GM18951 (cell line): ENCODE results near the gene ATP1B4.

Source experiments
- POLR2A ChIP-seq: IDR thresholded peaks from 4 replicates; pipeline ENCODE4 v1.6.1; 2011; ENCODE audit warnings: mild to moderate bottlenecking; ENCODE audit not compliant: insufficient read length, insufficient read depth; ENCODE audit errors: extremely low read depth
- in situ Hi-C: fragments of 300-500 bp; cut with MboI; formaldehyde crosslinking; loops from one replicate; pipeline ENCODE4 v1.12.0; 2022; ENCODE audit warnings: low sequenced_read_pairs, mixed read lengths, inconsistent platforms; ENCODE audit not compliant: unreplicated experiment

Gene ATP1B4

DNA sequence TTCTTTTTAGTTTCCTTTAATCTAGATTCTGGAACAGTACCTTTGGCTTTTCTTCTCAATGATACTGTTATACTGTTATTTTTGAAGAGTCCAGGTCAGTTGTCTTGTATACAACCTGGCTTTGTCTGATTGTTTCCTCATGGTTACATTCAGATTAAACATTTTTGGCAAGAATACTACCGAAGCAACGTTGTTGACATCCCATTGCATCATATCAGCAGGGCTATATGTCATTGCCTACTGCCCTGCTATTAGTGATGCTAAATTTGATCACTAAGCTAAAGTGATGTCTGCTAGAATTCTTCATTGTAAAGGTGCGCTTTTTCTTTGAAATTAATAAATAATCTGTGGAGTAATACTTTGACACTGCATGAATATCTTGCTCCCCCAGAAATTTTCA, 5.8 kb upstream of the ATP1B4 start:
- in situ Hi-C loops: no loop called here
- no peak for TF ChIP-seq POLR2A

DNA sequence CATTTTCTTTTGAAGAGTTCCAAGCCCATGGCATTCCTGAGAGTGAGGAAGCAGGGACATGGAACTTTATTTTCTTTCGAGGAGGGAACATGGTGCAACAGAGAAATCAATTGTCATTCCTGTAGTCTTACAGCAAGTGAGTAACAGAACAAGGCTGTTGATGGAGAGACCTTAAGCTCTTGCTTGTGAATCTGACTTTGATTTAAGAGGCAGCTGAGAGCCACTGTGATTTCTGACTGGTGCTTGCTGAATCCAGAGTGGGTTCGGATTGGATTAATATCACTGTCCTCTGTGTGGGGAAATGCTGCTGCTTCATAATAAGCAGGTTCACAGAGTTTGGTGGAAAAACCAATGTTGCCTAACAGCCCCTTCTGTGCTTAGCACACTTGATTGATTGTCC, 4.7 kb upstream of the ATP1B4 start:
- TF ChIP-seq POLR2A: no peak
- in situ Hi-C loops: no loop called here

DNA sequence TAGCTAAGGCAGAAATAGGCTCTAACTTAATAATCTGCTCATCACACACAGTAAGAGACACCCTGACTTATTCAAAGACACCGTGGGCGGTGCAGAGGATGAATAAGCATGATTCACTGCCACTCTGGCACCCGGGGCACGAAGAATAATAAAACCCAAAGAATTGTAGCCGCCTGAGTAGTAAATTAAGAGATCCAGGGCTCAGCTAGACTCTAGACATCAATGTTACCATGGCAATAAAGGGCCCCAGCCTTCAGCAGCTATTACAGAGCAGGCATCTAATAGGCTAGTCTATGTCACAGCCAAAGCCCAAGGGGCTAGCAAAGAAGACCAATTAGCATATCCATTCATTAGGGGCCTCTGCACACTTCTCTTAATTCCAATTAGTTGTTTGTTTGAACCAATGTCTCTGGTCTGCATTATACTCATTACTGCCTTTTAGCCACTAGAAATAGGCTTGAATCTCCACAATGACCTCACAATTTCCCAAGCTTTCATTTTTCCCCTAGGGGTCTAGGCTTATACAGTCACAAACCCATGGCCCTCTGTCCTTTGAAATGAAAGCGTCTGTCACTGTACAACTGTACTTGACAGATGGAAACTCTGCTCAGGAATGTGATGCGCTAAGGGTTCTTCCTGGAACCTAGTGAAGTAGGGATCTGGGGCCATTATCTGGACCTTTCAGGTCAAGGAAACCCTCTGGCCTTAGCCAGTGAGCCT, 3.0 kb upstream of the ATP1B4 start:
- no peak for TF ChIP-seq POLR2A
- in situ Hi-C loops: no loop called here

DNA sequence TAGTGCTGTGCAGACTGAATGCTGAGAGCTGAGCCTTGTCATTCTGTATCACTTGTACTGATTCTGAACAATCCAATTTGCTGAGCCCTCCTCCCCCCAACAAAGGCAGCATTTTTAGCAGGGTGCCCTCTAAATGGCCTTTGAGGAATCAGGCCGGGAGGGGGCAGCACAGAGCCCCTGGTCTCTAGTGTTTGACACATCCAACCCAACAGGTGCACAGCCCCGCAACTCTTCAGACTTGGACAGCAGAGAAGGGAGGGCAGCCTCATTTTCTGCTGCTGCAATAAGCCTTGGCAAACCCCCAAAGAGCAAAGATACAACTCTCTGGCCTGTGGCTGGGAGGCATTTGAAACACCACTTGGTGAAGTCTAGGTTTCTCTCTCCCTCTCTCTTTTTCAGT, 3.4 kb downstream of the ATP1B4 start:
- in situ Hi-C loops: no loop called here
- no peak for TF ChIP-seq POLR2A

DNA sequence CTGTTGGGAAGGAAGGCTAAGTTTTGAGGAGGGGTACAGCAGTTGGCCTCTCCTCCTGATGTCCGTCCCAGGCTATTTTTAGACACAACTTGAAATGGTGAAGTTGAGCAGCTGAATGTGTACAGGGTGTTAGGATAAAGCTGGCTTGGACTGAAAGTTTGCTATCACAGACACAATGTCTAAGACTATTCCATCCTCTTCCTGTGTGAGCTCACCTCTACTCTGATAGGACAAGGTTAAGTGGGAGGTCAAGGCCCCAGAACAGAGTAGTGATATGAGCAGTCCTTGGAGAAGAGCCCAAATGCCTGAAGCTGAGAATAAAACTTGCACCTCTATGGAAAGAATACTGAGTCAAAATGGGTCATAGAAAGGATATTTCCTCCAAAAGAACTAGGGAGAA, 4.1 kb downstream of the ATP1B4 start:
- in situ Hi-C loops: no loop called here
- no peak for TF ChIP-seq POLR2A

DNA sequence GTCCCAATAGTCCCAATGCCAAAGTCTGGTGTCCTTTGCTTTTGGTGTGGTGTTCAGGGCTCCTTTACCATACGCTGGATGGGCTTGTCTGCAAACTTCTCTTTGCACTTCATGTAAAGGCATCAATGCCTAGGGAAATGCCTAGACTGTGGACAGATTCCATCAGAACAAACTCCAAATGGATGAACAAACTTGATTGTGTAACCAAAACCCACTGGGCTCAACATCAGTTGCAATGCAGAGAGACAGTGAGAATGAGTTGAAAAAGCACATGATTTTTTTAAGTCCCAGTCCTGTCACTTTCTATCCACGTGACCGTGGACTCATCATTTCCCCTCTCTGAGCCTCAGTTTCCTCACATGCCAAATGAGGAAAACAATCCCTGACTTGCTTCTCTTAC, 4.9 kb downstream of the ATP1B4 start:
- in situ Hi-C loops: no loop called here
- TF ChIP-seq POLR2A: no peak

DNA sequence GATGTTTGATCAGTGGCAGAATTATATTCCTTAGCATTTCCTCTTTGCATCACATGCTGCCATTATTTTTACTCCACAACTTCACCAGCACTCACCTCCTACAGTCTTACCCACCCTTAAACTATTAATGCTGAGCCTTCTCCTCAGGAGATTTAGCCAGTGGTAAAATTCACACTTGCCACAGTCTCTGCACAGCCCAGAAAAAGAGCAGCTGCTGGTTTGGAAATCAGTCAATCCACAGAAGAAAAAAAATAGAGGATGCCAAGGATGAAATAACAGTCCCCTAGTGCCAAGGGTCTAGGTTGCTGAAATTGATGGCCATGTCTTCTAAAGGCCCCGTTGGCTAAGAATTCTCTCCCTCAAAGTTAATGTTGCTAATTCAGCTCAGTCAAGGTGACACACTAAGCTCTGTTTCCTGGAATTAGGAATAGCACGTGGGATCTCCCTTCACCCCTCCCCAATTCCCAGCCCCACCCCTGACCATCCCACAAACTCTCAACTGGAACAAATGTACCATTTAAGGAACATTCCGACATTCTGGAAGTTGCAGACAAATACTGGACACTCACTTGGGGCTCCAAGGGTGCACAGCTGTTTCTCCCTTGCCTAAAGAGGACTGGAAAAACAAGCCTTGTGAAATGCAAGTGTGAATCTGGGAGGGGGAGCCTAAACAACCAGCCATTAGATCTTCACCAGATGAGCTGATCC, 5.7 kb downstream of the ATP1B4 start:
- TF ChIP-seq POLR2A: no peak
- in situ Hi-C loops: no loop called here

DNA sequence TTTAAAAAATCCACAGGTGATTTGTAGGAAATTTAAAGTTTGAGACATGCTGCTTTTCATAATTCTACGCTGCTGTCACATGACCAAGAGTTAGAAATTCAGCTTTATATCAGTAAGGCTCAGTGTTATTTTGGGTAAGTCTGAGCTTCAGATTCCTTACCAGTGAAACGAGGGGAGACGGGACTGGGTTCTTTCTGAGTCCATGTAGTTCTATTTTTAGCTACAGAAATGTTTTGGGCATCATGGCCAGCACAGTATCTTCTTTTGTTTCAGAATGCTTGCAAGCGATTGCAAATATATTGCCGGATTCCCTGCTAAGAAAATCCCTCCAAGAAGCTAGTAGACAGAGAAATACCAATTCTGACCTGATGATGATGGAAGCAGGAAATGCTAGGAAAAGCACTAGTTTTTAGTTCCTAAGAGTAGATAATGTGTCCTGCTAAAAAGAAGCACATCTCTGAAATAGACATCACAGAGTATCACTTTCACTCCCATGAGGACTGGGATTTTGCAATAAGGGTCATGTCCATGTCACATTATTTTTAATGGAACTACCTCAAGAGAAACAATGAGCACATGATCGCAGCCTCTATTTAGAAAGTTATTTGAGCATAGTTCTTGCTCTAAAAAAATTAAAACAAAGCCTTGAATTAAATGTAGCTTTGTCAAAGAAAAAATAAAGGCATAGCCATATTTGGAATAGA, 10.9 kb downstream of the ATP1B4 start:
- in situ Hi-C loops: no loop called here
- no peak for TF ChIP-seq POLR2A

DNA sequence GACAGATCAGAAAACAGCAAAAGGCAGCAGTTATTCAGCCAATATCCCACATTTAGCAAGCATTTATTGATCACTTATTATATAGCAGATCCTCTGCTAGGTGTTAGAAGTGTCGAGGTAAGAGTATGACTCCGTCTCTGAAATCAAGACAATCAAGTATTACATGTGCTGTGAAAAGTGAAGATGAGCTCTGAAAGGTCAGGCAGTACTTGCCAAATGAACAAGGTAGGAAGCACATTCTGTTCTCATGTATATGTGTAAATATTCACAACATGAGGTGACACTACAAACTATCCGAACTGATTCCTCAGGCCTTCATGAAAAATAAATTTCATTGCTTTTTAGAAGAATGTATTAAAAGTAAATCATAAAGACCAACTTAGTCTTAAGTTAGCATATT, 15.3 kb downstream of the ATP1B4 start:
- in situ Hi-C loops: no loop called here
- no peak for TF ChIP-seq POLR2A

DNA sequence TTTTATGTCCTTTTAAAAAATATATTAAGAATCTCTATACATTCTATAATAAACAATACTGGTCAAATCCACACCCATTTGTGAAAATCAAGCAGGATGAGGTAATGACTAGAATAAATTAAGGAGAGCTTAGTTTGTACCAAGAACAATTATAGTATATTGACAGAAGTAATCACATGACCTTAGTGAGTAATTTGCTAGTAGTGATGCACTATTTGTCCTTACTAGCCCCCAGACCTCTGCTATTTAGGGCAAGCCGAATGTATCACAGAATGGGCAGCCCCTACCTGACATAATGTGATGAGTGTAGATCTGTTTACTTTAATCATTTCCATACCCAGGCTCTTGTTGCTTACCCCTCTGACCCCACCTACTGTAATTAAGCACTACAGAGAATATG, 15.8 kb downstream of the ATP1B4 start:
- no peak for TF ChIP-seq POLR2A
- in situ Hi-C loops: no loop called here

DNA sequence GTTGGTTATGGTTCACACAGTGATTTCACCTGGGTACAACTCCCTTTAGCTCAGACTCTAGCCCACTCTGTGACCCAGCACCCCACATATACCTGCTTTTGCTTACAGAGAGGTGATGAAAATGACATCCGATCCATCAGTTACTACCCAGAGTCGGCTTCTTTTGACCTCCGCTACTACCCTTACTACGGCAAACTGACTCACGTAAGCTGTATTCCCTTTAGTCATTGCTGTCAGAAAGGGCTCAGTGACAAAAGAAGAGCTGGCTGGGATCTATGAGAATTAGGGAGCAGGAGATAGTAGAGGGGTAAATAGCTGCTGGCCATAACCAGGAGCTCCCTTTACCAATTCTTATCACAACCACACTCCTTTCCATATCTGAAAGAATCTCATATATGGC, 16.7 kb downstream of the ATP1B4 start:
- in situ Hi-C loops: no loop called here
- no peak for TF ChIP-seq POLR2A

DNA sequence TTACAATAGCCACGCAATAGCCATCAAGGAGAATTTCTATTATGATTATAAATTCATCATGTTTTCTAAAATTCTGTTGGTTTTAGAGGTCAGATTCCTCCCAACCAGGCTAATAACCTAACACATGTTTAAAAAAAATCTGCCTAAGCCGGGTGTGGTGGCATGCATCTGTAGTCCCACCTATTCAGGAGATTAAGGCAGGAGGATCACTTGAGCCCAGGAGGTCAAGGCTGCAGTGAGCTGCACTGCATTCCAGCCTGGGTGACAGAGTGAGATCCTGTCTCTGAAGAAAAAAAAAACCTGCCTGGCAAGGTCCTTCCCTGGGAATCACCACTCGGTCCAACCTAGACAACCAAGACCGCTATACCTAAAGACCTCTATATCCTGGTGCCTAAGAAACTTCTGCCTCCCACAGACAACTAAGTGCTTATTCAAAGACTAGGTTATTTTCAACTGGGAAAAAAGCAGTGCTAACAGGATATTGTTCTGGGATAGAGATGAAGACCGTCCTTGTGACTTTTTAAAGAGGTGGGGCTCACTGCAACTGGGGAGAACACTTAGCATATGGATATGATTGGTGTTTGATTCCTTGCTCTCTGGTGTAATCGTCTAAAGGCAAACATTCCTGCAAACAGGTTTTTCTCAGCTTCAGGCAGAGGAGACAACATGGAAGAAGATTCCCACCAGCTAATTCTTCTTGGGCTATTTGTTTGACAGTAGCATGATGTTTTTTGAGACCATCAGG, 18.2 kb downstream of the ATP1B4 start:
- no peak for TF ChIP-seq POLR2A

DNA sequence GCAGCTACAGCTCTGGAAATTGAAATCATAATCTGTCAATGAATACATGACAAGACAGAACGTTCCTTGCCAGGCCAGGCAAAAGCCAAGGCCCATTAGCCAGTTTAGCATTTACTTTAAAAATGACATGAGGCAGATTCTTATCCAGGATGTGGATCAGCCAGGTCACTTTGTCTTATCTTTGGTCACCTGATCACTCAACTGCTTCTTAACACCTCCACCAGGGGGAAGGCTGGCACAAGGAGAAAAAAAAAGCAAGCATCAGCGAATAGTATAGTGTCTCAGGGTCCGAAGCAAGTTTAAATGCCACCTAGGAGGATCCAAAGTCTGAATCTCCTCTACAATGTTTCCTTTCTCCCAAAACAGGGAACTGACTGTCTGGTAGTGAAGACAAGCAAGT, 18.8 kb downstream of the ATP1B4 start:
- TF ChIP-seq POLR2A: no peak
- in situ Hi-C loops: no loop called here

More for the DNA sequence above, 18.2 kb downstream of the ATP1B4 start:
- in situ Hi-C loops: no loop called here
